ENCODE results near the gene PAK3.

PAK3 gene

GRCh38 chrX:111265486-111265885, 169.5 kb downstream of the PAK3 start:
- no peak for DNase-seq

GRCh38 chrX:111268506-111268905, 172.5 kb downstream of the PAK3 start:
- no peak for DNase-seq

- no peak for DNase-seq
Observed at GRCh38 chrX:111270339-111270738, 174.3 kb downstream of the PAK3 start, which contains the start of gene CAPN6. Gene CAPN6, minus strand, starts transcription at chrX:111270483. Its CDS starts 6,547 bp downstream, at chrX:111263936.
